IMR-90 (cell line): ENCODE results near the gene ZNF200. TPM values are rescaled to one million over a fixed set of nuclear protein-coding genes. Genes with fewer than 3 reads are reported as not detected.

ENCODE experiments used
- ATAC-seq: fragments of 200-7000 bp; cut with Tn5 transposase; 2 replicates; pipeline ENCODE4 v1.9.1; 2020; ENCODE audit warnings: low read depth, mild to moderate bottlenecking, moderate library complexity
- BruUV-seq: library from RNA; stranded (reverse); fragments of 400-500 nt; replicated peaks from 2 replicates; lab custom pipeline; 2021; lab: Mats Ljungman, UMichigan
- CTCF ChIA-PET: fragments of 300-600 bp; formaldehyde crosslinking; extraction: SDS; loops from one replicate; lab custom pipeline; 2021; ENCODE audit warnings: antibody characterized with exemption; lab: Yijun Ruan, JAX
- POLR2A ChIA-PET: fragments of 300-600 bp; sonication (Branson Sonifier 250); formaldehyde crosslinking; loops from one replicate; lab custom pipeline; 2022; ENCODE audit warnings: antibody characterized with exemption; ENCODE audit not compliant: unreplicated experiment; lab: Charles Lee
- DNase-seq: peaks from one replicate; pipeline ENCODE4 v3.0.0; 2013
- H2AFZ ChIP-seq: replicated peaks from 2 replicates; pipeline ENCODE3; 2013; ENCODE audit warnings: low read length, mild to moderate bottlenecking; ENCODE audit not compliant: poor library complexity
- H2AK5ac ChIP-seq: 2 replicates; pipeline ENCODE4 v1.6.1; 2013; ENCODE audit warnings: low read depth, low read length, inconsistent platforms
- H2AK9ac ChIP-seq: replicated peaks from 2 replicates; pipeline ENCODE3; 2013; ENCODE audit warnings: mild to moderate bottlenecking, low read depth, low read length, moderate library complexity; ENCODE audit not compliant: poor library complexity
- H2BK120ac ChIP-seq: 2 replicates; pipeline ENCODE4 v1.6.1; 2013; ENCODE audit warnings: low read depth, low read length, inconsistent platforms
- H2BK15ac ChIP-seq: 3 replicates; pipeline ENCODE4 v1.6.1; 2013; ENCODE audit warnings: low read depth, low read length, inconsistent platforms
- H2BK20ac ChIP-seq: 2 replicates; pipeline ENCODE4 v1.6.1; 2013; ENCODE audit warnings: low read depth, mild to moderate bottlenecking, inconsistent platforms, low read length, moderate library complexity
- H2BK5ac ChIP-seq: 2 replicates; pipeline ENCODE4 v1.6.1; 2013; ENCODE audit warnings: mild to moderate bottlenecking, low read depth, low read length, inconsistent platforms; ENCODE audit not compliant: poor library complexity, severe bottlenecking
- H3K14ac ChIP-seq: replicated peaks from 2 replicates; pipeline ENCODE4 v1.6.1; 2013; ENCODE audit warnings: low read depth, low read length, inconsistent platforms
- H3K18ac ChIP-seq: 2 replicates; pipeline ENCODE4 v1.6.1; 2013; ENCODE audit warnings: low read depth, low read length, control low read depth
- H3K23ac ChIP-seq: 2 replicates; pipeline ENCODE4 v1.6.1; 2013; ENCODE audit warnings: low read depth, low read length, inconsistent platforms
- H3K27ac ChIP-seq: 2 replicates; pipeline ENCODE4 v1.5.1; 2013; ENCODE audit warnings: mild to moderate bottlenecking, control low read depth, low read length; ENCODE audit not compliant: insufficient read depth
- H3K27me3 ChIP-seq: 2 replicates; pipeline ENCODE4 v1.6.1; 2013; ENCODE audit warnings: low read length; ENCODE audit not compliant: control insufficient read depth, insufficient read depth
- H3K36me3 ChIP-seq: 2 replicates; pipeline ENCODE4 v1.6.1; 2013; ENCODE audit warnings: low read length, mixed read lengths; ENCODE audit not compliant: control insufficient read depth, insufficient read depth
- H3K4ac ChIP-seq: 2 replicates; pipeline ENCODE4 v1.6.1; 2013; ENCODE audit warnings: low read depth, low read length, inconsistent platforms
- H3K4me1 ChIP-seq: 2 replicates; pipeline ENCODE4 v1.6.1; 2013; ENCODE audit warnings: low read length, mixed read lengths; ENCODE audit not compliant: control insufficient read depth, insufficient read depth
- H3K4me2 ChIP-seq: 2 replicates; pipeline ENCODE4 v1.6.1; 2013; ENCODE audit warnings: low read depth, mild to moderate bottlenecking, control low read depth, low read length, moderate library complexity
- H3K4me3 ChIP-seq: 2 replicates; pipeline ENCODE4 v1.5.1; 2013; ENCODE audit warnings: low read depth, mild to moderate bottlenecking, control low read depth, low read length, moderate library complexity; ENCODE audit not compliant: insufficient read depth
- H3K56ac ChIP-seq: 2 replicates; pipeline ENCODE4 v1.6.1; 2013; ENCODE audit warnings: low read length, inconsistent platforms; ENCODE audit not compliant: insufficient read depth; ENCODE audit errors: extremely low read depth
- H3K79me1 ChIP-seq, 2 experiments: 2 replicates each; pipeline ENCODE4 v1.6.1; 2013; ENCODE audit warnings: low read length in 2 of 2, inconsistent platforms in 1 of 2, low read depth in 1 of 2
- H3K9ac ChIP-seq: 2 replicates; pipeline ENCODE4 v1.6.1; 2013; ENCODE audit warnings: low read depth, low read length, control low read depth
- H3K9me1 ChIP-seq: 2 replicates; pipeline ENCODE4 v1.6.1; 2013; ENCODE audit warnings: low read length, inconsistent platforms; ENCODE audit not compliant: insufficient read depth
- H3K9me3 ChIP-seq: 2 replicates; pipeline ENCODE4 v1.6.1; 2013; ENCODE audit warnings: low read length; ENCODE audit not compliant: control insufficient read depth, insufficient read depth
- H4K20me1 ChIP-seq: 2 replicates; pipeline ENCODE4 v1.6.1; 2013; ENCODE audit warnings: low read length, inconsistent platforms; ENCODE audit not compliant: insufficient read depth
- H4K5ac ChIP-seq: 2 replicates; pipeline ENCODE4 v1.6.1; 2013; ENCODE audit warnings: mild to moderate bottlenecking, low read depth, low read length, control low read depth
- H4K8ac ChIP-seq, 2 experiments: 2 replicates each; pipeline ENCODE4 v1.6.1; 2013; ENCODE audit warnings: low read depth in 2 of 2, low read length in 2 of 2, control low read depth in 1 of 2, inconsistent platforms in 1 of 2
- H4K91ac ChIP-seq: 2 replicates; pipeline ENCODE4 v1.6.1; 2013; ENCODE audit warnings: low read depth, low read length, inconsistent platforms; ENCODE audit not compliant: insufficient read depth
- BHLHE40 ChIP-seq: fragments of 150-350 bp; IDR thresholded peaks from 2 replicates; pipeline ENCODE4 v1.6.1; 2016; ENCODE audit warnings: mild to moderate bottlenecking, low read depth, low read length
- CEBPB ChIP-seq: IDR thresholded peaks from 2 replicates; pipeline ENCODE4 v1.6.1; 2012; ENCODE audit warnings: low read depth, low read length, improper control_type of control experiment
- CHD1 ChIP-seq: IDR thresholded peaks from 2 replicates; pipeline ENCODE4 v1.6.1; 2012; ENCODE audit warnings: low read depth, low read length, improper control_type of control experiment
- FOS ChIP-seq: fragments of 150-350 bp; IDR thresholded peaks from 2 replicates; pipeline ENCODE4 v1.6.1; 2016; ENCODE audit warnings: low read depth, low read length
- MAFK ChIP-seq: IDR thresholded peaks from 2 replicates; pipeline ENCODE4 v1.6.1; 2012; ENCODE audit warnings: low read depth, low read length, improper control_type of control experiment
- MAZ ChIP-seq: IDR thresholded peaks from 2 replicates; pipeline ENCODE4 v1.6.1; 2012; ENCODE audit warnings: low read depth, mild to moderate bottlenecking, low read length, improper control_type of control experiment, moderate library complexity, borderline replicate concordance
- MXI1 ChIP-seq: IDR thresholded peaks from 2 replicates; pipeline ENCODE4 v1.6.1; 2012; ENCODE audit warnings: low read depth, mild to moderate bottlenecking, low read length, moderate library complexity, borderline replicate concordance
- NFE2L2 ChIP-seq: fragments of 150-350 bp; IDR thresholded peaks from 2 replicates; pipeline ENCODE4 v1.6.1; 2016; ENCODE audit warnings: low read depth, mild to moderate bottlenecking, low read length
- POLR2A ChIP-seq: IDR thresholded peaks from 2 replicates; pipeline ENCODE4 v1.6.1; 2012; ENCODE audit warnings: mild to moderate bottlenecking, low read depth, low read length
- RAD21 ChIP-seq: IDR thresholded peaks from 2 replicates; pipeline ENCODE4 v1.6.1; 2012; ENCODE audit warnings: low read length, improper control_type of control experiment
- RCOR1 ChIP-seq: IDR thresholded peaks from 2 replicates; pipeline ENCODE4 v1.6.1; 2012; ENCODE audit warnings: mild to moderate bottlenecking, low read length, improper control_type of control experiment; ENCODE audit not compliant: insufficient replicate concordance
- RFX5 ChIP-seq: IDR thresholded peaks from 2 replicates; pipeline ENCODE4 v1.8.0; 2012; ENCODE audit warnings: low read depth, mild to moderate bottlenecking, low read length, moderate library complexity
- SMC3 ChIP-seq: fragments of 150-350 bp; IDR thresholded peaks from 2 replicates; pipeline ENCODE4 v1.6.1; 2016; ENCODE audit warnings: low read depth, mild to moderate bottlenecking, antibody characterized with exemption, low read length, moderate library complexity
- WGBS, 2 experiments: methylation state at CpG; one replicate each; pipeline versions ENCODE4 v1.1.5 to v1.1.7; 2013; ENCODE audit warnings: missing lambda C conversion rate in 2 of 2; ENCODE audit not compliant: insufficient read length in 1 of 2; ENCODE audit errors: extremely low coverage in 2 of 2; 5-methylcytosine and 5-hydroxymethylcytosine counted together
- dilution Hi-C: fragments of 300-500 bp; cut with HindIII; formaldehyde crosslinking; loops from one replicate; pipeline ENCODE4 v1.14.3; 2018; ENCODE audit warnings: low sequenced_read_pairs; ENCODE audit not compliant: unreplicated experiment
- in situ Hi-C: fragments of 300-500 bp; cut with MboI; formaldehyde crosslinking; loops from 3 replicates; pipeline ENCODE4 v1.14.3; 2019; ENCODE audit warnings: low sequenced_read_pairs, inconsistent platforms, mixed read lengths
- intact Hi-C: fragments of 100-400 bp; cut with micrococcal nuclease; formaldehyde crosslinking; loops from 2 replicates; pipeline ENCODE4 v1.10.0; 2022
- polyA plus RNA-seq, 3 experiments: library from polyadenylated mRNA; depleted of rRNA; stranded (reverse); fragments of >200 nt; gene quantifications; 2 replicates each; pipeline ENCODE4 v1.2.3, GENCODE V29; 2012; ENCODE audit warnings: low replicate concordance in 1 of 3
- total RNA-seq: library from RNA; depleted of rRNA; stranded (reverse); fragments of >200 nt; gene quantifications from 2 replicates; pipeline ENCODE4 v1.2.3, GENCODE V29; 2012
- TF ChIP-seq, protein P1 (sequence below): fragments of 150-350 bp; IDR thresholded peaks from 2 replicates; pipeline ENCODE4 v1.6.1; 2016; ENCODE audit warnings: low read depth, mild to moderate bottlenecking, low read length, moderate library complexity, borderline replicate concordance
- TF ChIP-seq, protein P2 (sequence below): fragments of 150-350 bp; IDR thresholded peaks from 2 replicates; pipeline ENCODE4 v1.6.1; 2017; ENCODE audit warnings: mild to moderate bottlenecking, antibody characterized with exemption, low read length, low read depth

The ZNF200 gene
- total and polyA plus RNA-seq, 2 of the 4 experiments (the other 2 are of a cell fraction), result 3.7 to 7.5 TPM

DNA sequence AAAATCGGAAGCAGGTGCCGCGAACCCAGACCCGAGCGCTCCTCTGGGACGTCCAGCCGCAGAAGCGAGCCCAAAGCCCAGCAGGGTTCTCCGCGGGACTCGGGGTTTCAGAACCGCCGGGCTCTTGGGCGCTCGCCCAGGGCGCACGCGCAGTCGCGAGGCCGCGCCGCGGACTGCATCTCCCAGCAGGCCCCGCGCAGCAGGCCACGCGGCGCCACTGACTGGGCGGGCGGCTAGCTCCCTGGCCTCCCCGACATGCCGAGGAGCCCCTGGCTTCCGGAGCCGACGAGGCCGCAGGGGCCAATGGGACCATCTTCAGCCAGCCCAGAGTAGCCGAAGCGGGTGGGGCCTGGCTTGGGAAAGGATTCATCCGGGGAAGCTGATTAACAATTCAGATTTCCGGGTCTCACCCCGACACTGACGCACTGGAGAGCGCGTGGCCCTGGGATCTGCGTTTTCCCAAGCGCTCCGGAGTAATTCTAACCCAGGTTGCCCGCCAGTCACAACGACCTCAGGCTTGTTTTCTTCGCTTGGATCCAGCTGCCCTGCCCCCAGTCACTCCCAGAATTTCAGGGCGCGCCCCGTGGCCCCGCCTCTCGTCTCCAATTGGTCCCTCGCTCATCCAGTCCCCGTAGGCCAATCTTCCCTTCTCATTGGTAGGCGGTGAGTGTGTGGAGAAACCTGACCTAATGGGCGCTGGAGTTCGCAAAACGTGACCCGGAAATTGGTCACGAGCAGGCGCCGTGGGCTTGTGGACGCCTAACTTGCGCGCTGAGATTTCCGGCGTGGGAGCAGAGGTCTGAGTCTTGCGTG is 48.0 kb upstream of the ZNF200 start, which contains the start of gene ZNF263:
Gene ZNF263, plus strand, starts transcription at position 762 of the 813 bp plus-strand sequence. CDS start 328 bp downstream, outside the sequence.
- WGBS, 2 experiments, result 0% methylated on average over 50 of the region's 72 CpGs; no CpG with 5 or more reads in 1 of the 2 experiments
- peak; percentile 100 for TF ChIP-seq BHLHE40
- TF ChIP-seq RCOR1, result no peak
- no peak; the same call in 1 of the 2 replicates for TF ChIP-seq FOS
- TF ChIP-seq NFE2L2, result peak; percentile 35; the same call in 1 of the 2 replicates
- TF ChIP-seq CHD1, result no peak
- TF ChIP-seq, protein P1, sequence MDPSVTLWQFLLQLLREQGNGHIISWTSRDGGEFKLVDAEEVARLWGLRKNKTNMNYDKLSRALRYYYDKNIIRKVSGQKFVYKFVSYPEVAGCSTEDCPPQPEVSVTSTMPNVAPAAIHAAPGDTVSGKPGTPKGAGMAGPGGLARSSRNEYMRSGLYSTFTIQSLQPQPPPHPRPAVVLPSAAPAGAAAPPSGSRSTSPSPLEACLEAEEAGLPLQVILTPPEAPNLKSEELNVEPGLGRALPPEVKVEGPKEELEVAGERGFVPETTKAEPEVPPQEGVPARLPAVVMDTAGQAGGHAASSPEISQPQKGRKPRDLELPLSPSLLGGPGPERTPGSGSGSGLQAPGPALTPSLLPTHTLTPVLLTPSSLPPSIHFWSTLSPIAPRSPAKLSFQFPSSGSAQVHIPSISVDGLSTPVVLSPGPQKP, result no peak
- TF ChIP-seq RAD21, result no peak
- no peak for TF ChIP-seq RFX5
- TF ChIP-seq CEBPB, result peak; percentile 24; the same call in 1 of the 2 replicates
- TF ChIP-seq MAFK, result 0 out of 2 replicates have a peak, but pooled peaks have one; percentile 29
- TF ChIP-seq MXI1, result peak; percentile 83; the same call in 1 of the 2 replicates
- TF ChIP-seq, protein P2, sequence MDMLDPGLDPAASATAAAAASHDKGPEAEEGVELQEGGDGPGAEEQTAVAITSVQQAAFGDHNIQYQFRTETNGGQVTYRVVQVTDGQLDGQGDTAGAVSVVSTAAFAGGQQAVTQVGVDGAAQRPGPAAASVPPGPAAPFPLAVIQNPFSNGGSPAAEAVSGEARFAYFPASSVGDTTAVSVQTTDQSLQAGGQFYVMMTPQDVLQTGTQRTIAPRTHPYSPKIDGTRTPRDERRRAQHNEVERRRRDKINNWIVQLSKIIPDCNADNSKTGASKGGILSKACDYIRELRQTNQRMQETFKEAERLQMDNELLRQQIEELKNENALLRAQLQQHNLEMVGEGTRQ, result peak; percentile 93
- no peak; the same call in 1 of the 2 replicates for TF ChIP-seq SMC3
- peak; percentile 59; the same call in 1 of the 2 replicates for TF ChIP-seq MAZ
- TF ChIP-seq POLR2A, result peak; percentile 87

More for the DNA sequence above, 48.0 kb upstream of the ZNF200 start, which contains the start of gene ZNF263:
- peak within 1 kb of the TSS; percentile 96 for H3K23ac ChIP-seq
- H2AK9ac ChIP-seq, result peak within 1 kb of the TSS; percentile 95
- peak within 1 kb of the TSS; percentile 94 for H3K4me2 ChIP-seq
- ATAC-seq, result peak; percentile 94
- in situ Hi-C loops (no loop called here), dilution Hi-C loops (no loop called here), intact Hi-C loops (loop anchor here (2.0 to 10.0 kb wide), 3 partner anchors 18 to 222 kb away; partner anchors contain the start of genes CLUAP1 and ZNF200)
- H3K9ac ChIP-seq, result peak within 1 kb of the TSS; percentile 95
- H2BK5ac ChIP-seq, result peak within 1 kb of the TSS; percentile 87
- CTCF ChIA-PET, result interaction anchor here (1.0 kb wide), 1 partner anchor 16 kb away, joined by 3 read pairs; no protein-coding TSS in a partner anchor
- H4K20me1 ChIP-seq, result peaks cover 19% of the 10 kb centered on the region
- no peaks in the 10 kb centered on the region for H3K27me3 ChIP-seq
- peaks cover 7% of the 10 kb centered on the region; the same call in 1 of the 2 replicates for H3K9me3 ChIP-seq
- peak within 1 kb of the TSS; percentile 87 for H3K27ac ChIP-seq
- H2BK120ac ChIP-seq, result peak within 1 kb of the TSS; percentile 38
- no peaks in the 10 kb centered on the region for H3K9me1 ChIP-seq
- peak within 1 kb of the TSS; percentile 79 for H3K56ac ChIP-seq
- peak within 1 kb of the TSS; percentile 90 for H3K4ac ChIP-seq
- peaks cover 14% of the 10 kb centered on the region for H3K36me3 ChIP-seq
- TSS peak; percentile 49 for BruUV-seq
- no peak within 1 kb of the TSS for H2BK20ac ChIP-seq
- peak; percentile 98 for DNase-seq
- H3K79me1 ChIP-seq, result peaks cover 8 to 46% of the 10 kb centered on the region in 2 experiments
- H3K4me1 ChIP-seq, result peaks cover 6% of the 10 kb centered on the region; the same call in 1 of the 2 replicates
- peak within 1 kb of the TSS; percentile 96 for H3K14ac ChIP-seq
- H4K8ac ChIP-seq, result peak within 1 kb of the TSS; percentile 88 to 94
- H2BK15ac ChIP-seq, result peak within 1 kb of the TSS; percentile 27; the same call in 1 of the 3 replicates
- peak within 1 kb of the TSS; percentile 96 for H4K91ac ChIP-seq
- peak within 1 kb of the TSS; percentile 76 for H3K18ac ChIP-seq
- H2AK5ac ChIP-seq, result peak within 1 kb of the TSS; percentile 87
- peak within 1 kb of the TSS; percentile 81 for H4K5ac ChIP-seq
- H2AFZ ChIP-seq, result peak within 1 kb of the TSS; percentile 89
- peak within 1 kb of the TSS; percentile 79 for H3K4me3 ChIP-seq
- POLR2A ChIA-PET, result no interaction called here
